SK-N-SH (cell line): ENCODE data around the gene ORM1. TPM values are rescaled to one million over a fixed set of nuclear protein-coding genes. Genes with fewer than 3 reads are reported as not detected.
"Not testable (repeated sequence)": the region's sequence is repeated elsewhere in the genome, so short reads cannot be mapped to it uniquely, and the experiment has no call there.

Experiments used
- CTCF ChIA-PET: fragments of 300-600, 350-600 bp; formaldehyde crosslinking; extraction: SDS; loops from one replicate; lab custom pipeline; 2021; lab: Yijun Ruan, JAX
- POLR2A ChIA-PET: fragments of 350-600 bp; sonication (Branson Sonifier 250); formaldehyde crosslinking; extraction: SDS; loops from one replicate; lab custom pipeline; 2020; ENCODE audit warnings: antibody characterized with exemption, inconsistent platforms; lab: Yijun Ruan, JAX
- DNase-seq: peaks from one replicate; pipeline ENCODE4 v3.0.0; 2012
- H2AFZ ChIP-seq: fragments of 200-600 bp; sonication (generic); 2 replicates; pipeline ENCODE4 v1.8.1; 2016; ENCODE audit warnings: antibody characterized with exemption, mild to moderate bottlenecking, low read depth
- H3F3A ChIP-seq: fragments of 200-600 bp; sonication (generic); replicated peaks from 2 replicates; pipeline ENCODE3; 2016; ENCODE audit warnings: antibody characterized with exemption, mild to moderate bottlenecking; ENCODE audit not compliant: insufficient read depth
- H3K27ac ChIP-seq, 2 experiments: fragments of 200-500 bp in 1 of 2; fragments of 200-600 bp in 1 of 2; sonication (Bioruptor generic) in 1 of 2; sonication (generic), shearing (Covaris generic) in 1 of 2; 2 replicates each; pipeline versions ENCODE4 v1.5.1 to v1.6.1; 2014 to 2016; ENCODE audit warnings: low read depth in 2 of 2, inconsistent platforms in 1 of 2, low read length in 1 of 2, mild to moderate bottlenecking in 1 of 2, mixed read lengths in 1 of 2
- H3K27me3 ChIP-seq: fragments of 200-600 bp; sonication (generic), shearing (Covaris generic); 2 replicates; pipeline ENCODE4 v1.6.1; 2016; ENCODE audit warnings: mixed run types; ENCODE audit not compliant: insufficient read depth
- H3K36me3 ChIP-seq, 2 experiments: fragments of 200-500 bp in 1 of 2; fragments of 200-600 bp in 1 of 2; sonication (Bioruptor generic) in 1 of 2; sonication (generic) in 1 of 2; replicated peaks in 1 of 2; 2 replicates each; pipeline versions ENCODE3 to v1.5.1; 2014 to 2016; ENCODE audit warnings: low read length in 1 of 2, mild to moderate bottlenecking in 1 of 2; ENCODE audit not compliant: insufficient read depth in 2 of 2, control insufficient read depth in 1 of 2
- H3K4me1 ChIP-seq, 2 experiments: fragments of 200-500 bp in 1 of 2; fragments of 200-600 bp in 1 of 2; sonication (Bioruptor generic) in 1 of 2; sonication (generic), shearing (Covaris generic) in 1 of 2; 2 replicates each; pipeline versions ENCODE4 v1.5.1 to v1.6.1; 2014 to 2016; ENCODE audit warnings: low read depth in 1 of 2, low read length in 1 of 2, mixed run types in 1 of 2; ENCODE audit not compliant: insufficient read depth in 2 of 2, control insufficient read depth in 1 of 2
- H3K4me2 ChIP-seq: fragments of 200-600 bp; sonication (generic), shearing (Covaris generic); 2 replicates; pipeline ENCODE4 v1.6.1; 2017; ENCODE audit warnings: mixed run types
- H3K4me3 ChIP-seq, 2 experiments: fragments of 200-500 bp in 1 of 2; fragments of 200-600 bp in 1 of 2; sonication (Bioruptor generic) in 1 of 2; sonication (generic), shearing (Covaris generic) in 1 of 2; 2 replicates each; pipeline versions ENCODE4 v1.5.1 to v1.8.1; 2014 to 2016; ENCODE audit warnings: low read depth in 2 of 2, inconsistent platforms in 1 of 2, low read length in 1 of 2, mild to moderate bottlenecking in 1 of 2, mixed read lengths in 1 of 2, moderate library complexity in 1 of 2
- H3K79me2 ChIP-seq: fragments of 200-600 bp; sonication (generic); 2 replicates; pipeline ENCODE4 v1.8.1; 2017; ENCODE audit warnings: mild to moderate bottlenecking; ENCODE audit not compliant: insufficient read depth
- H3K9ac ChIP-seq: fragments of 200-600 bp; sonication (generic); 2 replicates; pipeline ENCODE4 v1.6.1; 2017; ENCODE audit warnings: mixed run types
- H3K9me2 ChIP-seq: fragments of 200-600 bp; sonication (generic); 2 replicates; pipeline ENCODE4 v1.6.1; 2017; ENCODE audit warnings: mixed run types
- H3K9me3 ChIP-seq: fragments of 200-600 bp; sonication (generic); 2 replicates; pipeline ENCODE4 v1.6.1; 2017; ENCODE audit warnings: mixed run types, mild to moderate bottlenecking, moderate library complexity
- H4K20me1 ChIP-seq: fragments of 200-600 bp; sonication (generic); 2 replicates; pipeline ENCODE4 v1.6.1; 2017; ENCODE audit warnings: mild to moderate bottlenecking, mixed run types; ENCODE audit not compliant: insufficient read depth
- WGBS: methylation state at CpG from one replicate; pipeline ENCODE4 v1.1.6; 2017; ENCODE audit warnings: low lambda C conversion rate; 5-methylcytosine and 5-hydroxymethylcytosine counted together
- polyA plus RNA-seq, 3 experiments: library from polyadenylated mRNA; depleted of rRNA; stranded (reverse); fragments of >200 nt; gene quantifications; 2 replicates each; pipeline ENCODE4 v1.2.3, GENCODE V29; 2012
- TF ChIP-seq, protein P1 (sequence below): IDR thresholded peaks from 2 replicates; pipeline ENCODE4 v1.6.1; 2012; ENCODE audit warnings: mild to moderate bottlenecking, low read depth, low read length, moderate library complexity

ORM1 gene
- polyA plus RNA-seq, 1 of the 3 experiments (the other 2 are of a cell fraction): not detected

GRCh38 chr9:114327749-114328148 is 4.9 kb downstream of the ORM1 start (continued):
- TF ChIP-seq, protein P1, sequence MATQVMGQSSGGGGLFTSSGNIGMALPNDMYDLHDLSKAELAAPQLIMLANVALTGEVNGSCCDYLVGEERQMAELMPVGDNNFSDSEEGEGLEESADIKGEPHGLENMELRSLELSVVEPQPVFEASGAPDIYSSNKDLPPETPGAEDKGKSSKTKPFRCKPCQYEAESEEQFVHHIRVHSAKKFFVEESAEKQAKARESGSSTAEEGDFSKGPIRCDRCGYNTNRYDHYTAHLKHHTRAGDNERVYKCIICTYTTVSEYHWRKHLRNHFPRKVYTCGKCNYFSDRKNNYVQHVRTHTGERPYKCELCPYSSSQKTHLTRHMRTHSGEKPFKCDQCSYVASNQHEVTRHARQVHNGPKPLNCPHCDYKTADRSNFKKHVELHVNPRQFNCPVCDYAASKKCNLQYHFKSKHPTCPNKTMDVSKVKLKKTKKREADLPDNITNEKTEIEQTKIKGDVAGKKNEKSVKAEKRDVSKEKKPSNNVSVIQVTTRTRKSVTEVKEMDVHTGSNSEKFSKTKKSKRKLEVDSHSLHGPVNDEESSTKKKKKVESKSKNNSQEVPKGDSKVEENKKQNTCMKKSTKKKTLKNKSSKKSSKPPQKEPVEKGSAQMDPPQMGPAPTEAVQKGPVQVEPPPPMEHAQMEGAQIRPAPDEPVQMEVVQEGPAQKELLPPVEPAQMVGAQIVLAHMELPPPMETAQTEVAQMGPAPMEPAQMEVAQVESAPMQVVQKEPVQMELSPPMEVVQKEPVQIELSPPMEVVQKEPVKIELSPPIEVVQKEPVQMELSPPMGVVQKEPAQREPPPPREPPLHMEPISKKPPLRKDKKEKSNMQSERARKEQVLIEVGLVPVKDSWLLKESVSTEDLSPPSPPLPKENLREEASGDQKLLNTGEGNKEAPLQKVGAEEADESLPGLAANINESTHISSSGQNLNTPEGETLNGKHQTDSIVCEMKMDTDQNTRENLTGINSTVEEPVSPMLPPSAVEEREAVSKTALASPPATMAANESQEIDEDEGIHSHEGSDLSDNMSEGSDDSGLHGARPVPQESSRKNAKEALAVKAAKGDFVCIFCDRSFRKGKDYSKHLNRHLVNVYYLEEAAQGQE: no peak

DNA sequence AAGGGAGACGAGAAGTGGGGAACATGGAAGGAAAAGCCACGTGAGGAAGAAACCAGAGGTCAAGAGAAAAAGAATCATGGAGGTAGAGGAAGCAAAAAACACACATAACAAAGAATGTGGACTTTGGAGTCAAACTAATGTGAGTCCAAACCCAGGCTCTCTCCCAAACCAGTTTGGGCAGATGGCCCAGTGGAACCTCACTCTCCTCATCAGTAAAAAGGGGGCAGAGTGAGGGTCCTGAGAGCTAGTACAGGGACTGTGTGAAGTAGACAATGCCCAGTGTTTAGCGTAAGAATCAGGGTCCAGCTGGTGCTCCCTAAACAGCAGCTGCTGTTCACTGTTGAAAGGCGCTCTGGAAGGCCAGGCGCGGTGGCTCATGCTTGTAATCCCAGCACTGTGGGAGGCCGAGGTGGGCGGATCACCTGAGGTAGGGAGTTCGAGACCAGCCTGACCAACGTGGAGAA is 5.5 kb downstream of the ORM1 start:
- H3K27me3 ChIP-seq, H3K9ac ChIP-seq, H3K36me3 ChIP-seq, POLR2A ChIA-PET, H3F3A ChIP-seq, H3K9me3 ChIP-seq, H4K20me1 ChIP-seq, H3K27ac ChIP-seq, H3K4me2 ChIP-seq, H3K9me2 ChIP-seq, DNase-seq, H3K79me2 ChIP-seq, H2AFZ ChIP-seq, H3K4me1 ChIP-seq, H3K4me3 ChIP-seq: not testable (repeated sequence)
- WGBS: 76% methylated on average over 10 of the region's 10 CpGs
- CTCF ChIA-PET: interaction anchor here (1.1 kb wide), 1 partner anchor 246 kb away, joined by 4 read pairs; no protein-coding TSS in a partner anchor

DNA sequence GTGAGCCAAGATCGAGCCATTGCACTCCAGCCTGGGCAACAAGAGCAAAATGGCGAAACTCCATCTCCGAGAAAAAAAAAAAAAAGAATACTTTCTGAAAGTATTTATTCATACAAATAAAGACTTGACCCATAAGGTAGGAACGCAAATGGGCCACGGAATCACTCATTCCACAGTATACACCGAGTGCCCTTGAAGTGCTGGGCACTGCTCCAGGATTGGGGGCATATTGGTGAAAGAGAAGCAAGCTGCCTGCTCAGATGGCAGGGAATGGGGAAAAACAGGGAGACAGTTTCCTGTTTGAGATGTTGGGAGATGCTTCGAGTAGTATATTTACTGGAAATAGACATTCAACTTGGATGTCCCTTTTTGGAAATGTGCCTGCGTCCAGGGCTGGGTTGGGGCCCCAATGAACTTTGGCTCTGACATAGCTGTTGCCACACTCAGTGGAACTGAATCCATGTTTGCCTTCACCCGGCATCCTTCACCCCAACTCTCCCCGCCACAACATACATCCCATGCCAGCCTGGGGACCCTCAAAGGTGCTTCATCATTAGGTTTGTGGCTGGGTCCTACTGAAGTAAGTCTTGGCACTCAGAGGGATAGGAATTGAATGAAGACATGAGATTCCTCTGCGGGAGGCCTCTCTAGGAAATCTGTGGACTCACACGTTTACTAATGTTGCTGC is 6.2 kb downstream of the ORM1 start:
- H2AFZ ChIP-seq, H3F3A ChIP-seq, H3K9ac ChIP-seq, H3K9me2 ChIP-seq, H3K9me3 ChIP-seq, H3K79me2 ChIP-seq, POLR2A ChIA-PET, H3K27ac ChIP-seq, H3K4me3 ChIP-seq, H3K4me2 ChIP-seq, H3K36me3 ChIP-seq, H3K4me1 ChIP-seq, DNase-seq, H3K27me3 ChIP-seq, H4K20me1 ChIP-seq: not testable (repeated sequence)
- 87% methylated on average over 10 of the region's 12 CpGs for WGBS
- CTCF ChIA-PET: interaction anchor here (1.1 kb wide), 1 partner anchor 247 kb away, joined by 4 read pairs; no protein-coding TSS in a partner anchor

DNA sequence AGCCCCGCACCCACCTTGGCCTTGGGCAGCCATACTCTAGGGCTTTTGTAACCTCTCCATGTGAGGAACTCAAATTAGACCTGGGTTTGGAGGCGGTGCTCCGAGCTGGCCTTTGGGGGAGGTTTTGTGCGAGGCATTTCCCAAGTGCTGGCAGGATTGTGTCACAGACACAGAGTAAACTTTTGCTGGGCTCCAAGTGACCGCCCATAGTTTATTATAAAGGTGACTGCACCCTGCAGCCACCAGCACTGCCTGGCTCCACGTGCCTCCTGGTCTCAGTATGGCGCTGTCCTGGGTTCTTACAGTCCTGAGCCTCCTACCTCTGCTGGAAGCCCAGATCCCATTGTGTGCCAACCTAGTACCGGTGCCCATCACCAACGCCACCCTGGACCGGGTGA is 6.7 kb downstream of the ORM1 start, which contains the start of gene ORM2:
ORM2 (plus strand) TSS at position 245 of the 398 bp plus-strand sequence; CDS start at position 281, 36 bp downstream.
- CTCF ChIA-PET, H2AFZ ChIP-seq, H3K9me3 ChIP-seq, H3K4me1 ChIP-seq, POLR2A ChIA-PET, H3K4me2 ChIP-seq, H3K27ac ChIP-seq, DNase-seq, H3K79me2 ChIP-seq, H3K9ac ChIP-seq, H3K36me3 ChIP-seq, H3F3A ChIP-seq, H3K27me3 ChIP-seq, H3K9me2 ChIP-seq, H4K20me1 ChIP-seq, H3K4me3 ChIP-seq: not testable (repeated sequence)
- WGBS: no CpG with 5 or more reads among the region's 10 CpGs
